Right kidney (tissue), 9 donors: ENCODE measurements around the gene CAAP1.
"Not testable (repeated sequence)": the region's sequence is repeated elsewhere in the genome, so short reads cannot be mapped to it uniquely, and the experiment has no call there.

ENCODE experiments used
- DNase-seq: peaks from one replicate; pipeline ENCODE4 v3.0.0-alpha.2; 2016
- long read RNA-seq, 8 donors: transcript quantifications; one replicate each; lab custom pipeline, GENCODE V29; 2026

CAAP1 gene
- long read RNA-seq, donor 1, transcript CAAP1-201 (6 exons, 2,791 nt), result major isoform, 7 of 9 reads
- long read RNA-seq, donor 1, partial matches to known transcripts, result 0 of 9 reads
- long read RNA-seq, donor 1, other reads (novel, unspliced or antisense), result 0 of 9 reads
- long read RNA-seq, donor 2, transcript CAAP1-201 (6 exons, 2,791 nt), result major isoform, 7 of 8 reads
- long read RNA-seq, donor 2, partial matches to known transcripts, result 0 of 8 reads
- long read RNA-seq, donor 2, other reads (novel, unspliced or antisense), result 0 of 8 reads
- long read RNA-seq, donor 3, transcript CAAP1-201 (6 exons, 2,791 nt), result major isoform, 7 of 9 reads
- long read RNA-seq, donor 3, partial matches to known transcripts, result 0 of 9 reads
- long read RNA-seq, donor 3, other reads (novel, unspliced or antisense), result 0 of 9 reads
- long read RNA-seq, donor 4, transcript CAAP1-201 (6 exons, 2,791 nt), result major isoform, 10 of 11 reads
- long read RNA-seq, donor 4, partial matches to known transcripts, result 0 of 11 reads
- long read RNA-seq, donor 4, other reads (novel, unspliced or antisense), result 0 of 11 reads
- long read RNA-seq, donor 5, transcript CAAP1-201 (6 exons, 2,791 nt), result major isoform, 9 of 24 reads
- long read RNA-seq, donor 5, partial matches to known transcripts, result 13 of 24 reads
- long read RNA-seq, donor 5, other reads (novel, unspliced or antisense), result 0 of 24 reads
- long read RNA-seq, donor 6, transcript CAAP1-206 (6 exons, 1,532 nt), result major isoform, 5 of 9 reads
- long read RNA-seq, donor 6, partial matches to known transcripts, result 0 of 9 reads
- long read RNA-seq, donor 6, other reads (novel, unspliced or antisense), result 0 of 9 reads
- long read RNA-seq, donor 7, transcript CAAP1-206 (6 exons, 1,532 nt), result minor isoform, 7 of 34 reads
- long read RNA-seq, donor 7, transcript CAAP1-201 (6 exons, 2,791 nt), result major isoform, 21 of 34 reads
- long read RNA-seq, donor 7, partial matches to known transcripts, result 6 of 34 reads
- long read RNA-seq, donor 7, other reads (novel, unspliced or antisense), result 0 of 34 reads
- long read RNA-seq, donor 8, transcript CAAP1-201 (6 exons, 2,791 nt), result major isoform, 6 of 10 reads
- long read RNA-seq, donor 8, partial matches to known transcripts, result 0 of 10 reads
- long read RNA-seq, donor 8, other reads (novel, unspliced or antisense), result 0 of 10 reads

- peak; percentile 95 for DNase-seq
Measured at GRCh38 chr9:26892251-26893029, at the start of gene CAAP1. CAAP1 (minus strand) TSS chr9:26892802; CDS start chr9:26892715, 87 bp downstream.

- no peak for DNase-seq
Measured at GRCh38 chr9:26940779-26941178, 48.2 kb upstream of the CAAP1 start.

GRCh38 chr9:26939955-26940711 lies 47.5 kb upstream of the CAAP1 start:
- DNase-seq, result no peak

GRCh38 chr9:26937816-26938371 lies 45.3 kb upstream of the CAAP1 start:
- no peak for DNase-seq

- DNase-seq, result no peak
Measured at GRCh38 chr9:26935847-26936246, 43.2 kb upstream of the CAAP1 start.

GRCh38 chr9:26928902-26929495 lies 36.4 kb upstream of the CAAP1 start:
- DNase-seq, result no peak

GRCh38 chr9:26925609-26926008 lies 33.0 kb upstream of the CAAP1 start:
- no peak for DNase-seq

- no peak for DNase-seq
Measured at GRCh38 chr9:26919698-26920097, 27.1 kb upstream of the CAAP1 start.

- DNase-seq, result no peak
Measured at GRCh38 chr9:26913138-26913668, 20.6 kb upstream of the CAAP1 start.

GRCh38 chr9:26904671-26905070 lies 12.1 kb upstream of the CAAP1 start:
- no peak for DNase-seq

GRCh38 chr9:26904070-26904469 lies 11.5 kb upstream of the CAAP1 start:
- no peak for DNase-seq

GRCh38 chr9:26893030-26893676 lies 551 bp upstream of the CAAP1 start:
- no peak for DNase-seq

- no peak for DNase-seq
Measured at GRCh38 chr9:26891726-26892125, 876 bp downstream of the CAAP1 start.

- DNase-seq, result no peak
Measured at GRCh38 chr9:26888271-26888670, 4.3 kb downstream of the CAAP1 start.

GRCh38 chr9:26882154-26882553 lies 10.4 kb downstream of the CAAP1 start:
- DNase-seq, result no peak

- no peak for DNase-seq
Measured at GRCh38 chr9:26880262-26880661, 12.3 kb downstream of the CAAP1 start.

- DNase-seq, result not testable (repeated sequence)
Measured at GRCh38 chr9:26875155-26875554, 17.4 kb downstream of the CAAP1 start.

GRCh38 chr9:26870292-26870691 lies 22.3 kb downstream of the CAAP1 start:
- DNase-seq, result no peak

- DNase-seq, result no peak
Measured at GRCh38 chr9:26863074-26863473, 29.5 kb downstream of the CAAP1 start.
